Thyroid gland (tissue), 4 donors: ENCODE measurements around the gene EEFSEC. TPM values are rescaled to one million over a fixed set of nuclear protein-coding genes. Genes with fewer than 3 reads are reported as not detected.

Source experiments
- DNase-seq, 2 donors: peaks; one replicate each; pipeline ENCODE4 v3.0.0-alpha.2; 2019
- H3K27ac ChIP-seq, 3 donors: fragments of 200-600 bp; sonication (generic); 1 replicate in 2 of 3; 2 replicates in 1 of 3; pipeline ENCODE4 v1.5.1; 2016 to 2019; ENCODE audit warnings: mild to moderate bottlenecking in 1 of 3, moderate library complexity in 1 of 3
- H3K27me3 ChIP-seq: fragments of 200-600 bp; sonication (generic); one replicate; pipeline ENCODE4 v1.5.1; 2019
- H3K36me3 ChIP-seq, 2 donors: fragments of 200-600 bp; sonication (generic); one replicate each; pipeline ENCODE4 v1.5.1; 2016 to 2019
- H3K4me1 ChIP-seq, 2 donors: fragments of 200-600 bp; sonication (generic); one replicate each; pipeline ENCODE4 v1.5.1; 2017 to 2019
- H3K4me3 ChIP-seq, 3 donors: fragments of 200-600 bp; sonication (generic); replicated peaks in 1 of 3; 1 replicate in 2 of 3; 2 replicates in 1 of 3; pipeline ENCODE4 v1.5.1; 2016; ENCODE audit warnings: mild to moderate bottlenecking in 1 of 3
- H3K9me3 ChIP-seq: fragments of 200-600 bp; sonication (generic); one replicate; pipeline ENCODE4 v1.5.1; 2017
- POLR2A ChIP-seq, 2 donors: fragments of 450-650 bp; IDR thresholded peaks; one replicate each; pipeline ENCODE4 v1.6.1; 2017; ENCODE audit warnings: antibody characterized with exemption in 2 of 2, mild to moderate bottlenecking in 2 of 2, moderate library complexity in 1 of 2
- WGBS, 2 donors: methylation state at CpG; one replicate each; pipeline ENCODE4 v1.1.5; 2017; 5-methylcytosine and 5-hydroxymethylcytosine counted together
- intact Hi-C: fragments of 100-400 bp; cut with DNase I; formaldehyde crosslinking; loops from one replicate; pipeline ENCODE4 v1.15.1; 2023
- total RNA-seq, 4 donors: library from RNA; depleted of rRNA; stranded (reverse); fragments of >200 nt; gene quantifications; one replicate each; pipeline ENCODE4 v1.2.3, GENCODE V29; 2016
- TF ChIP-seq, protein P1 (sequence below), 6 experiments: fragments of 200-600 bp in 3 of 6; fragments of 450-650 bp in 3 of 6; sonication (generic) in 3 of 6; IDR thresholded peaks; one replicate each; pipeline ENCODE4 v1.5.1; 2016 to 2019; ENCODE audit warnings: antibody characterized with exemption in 6 of 6, mild to moderate bottlenecking in 2 of 6, inconsistent platforms in 1 of 6, moderate library complexity in 1 of 6

EEFSEC gene
- total RNA-seq, 4 donors from 2014 or later, result 13.3 to 26.6 (median 21.7) TPM

DNA sequence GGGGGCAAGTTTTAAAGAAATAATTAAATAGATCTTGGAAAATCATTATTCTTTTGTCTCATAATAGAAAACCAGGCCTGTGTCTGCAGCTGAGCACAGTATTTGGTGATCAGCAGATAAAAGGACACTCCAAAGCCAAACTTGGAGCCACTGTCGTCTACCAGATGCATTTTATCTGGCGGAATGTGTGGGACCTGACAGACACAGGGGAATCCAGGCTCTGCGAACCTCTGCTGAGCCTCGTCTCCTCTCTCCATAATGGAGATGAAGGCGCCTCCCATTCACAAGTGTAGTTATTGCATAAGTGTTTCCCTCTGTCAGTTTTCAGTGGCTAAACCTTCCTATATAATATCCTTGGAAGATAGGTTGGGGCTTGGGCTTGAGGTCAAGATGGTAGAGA, 42.1 kb downstream of the EEFSEC start:
- Histone ChIP-seq H3K4me1 (no peaks in the 10 kb centered on the region), H3K9me3 (no peaks in the 10 kb centered on the region), H3K27ac (no peak overlapping the region), H3K36me3 (no peaks in the 10 kb centered on the region), H3K4me3 (no peak overlapping the region), H3K27me3 (no peaks in the 10 kb centered on the region)
- no peak for TF ChIP-seq POLR2A (IDR thresholded peaks at IDR 0.05)
- TF ChIP-seq, protein P1, sequence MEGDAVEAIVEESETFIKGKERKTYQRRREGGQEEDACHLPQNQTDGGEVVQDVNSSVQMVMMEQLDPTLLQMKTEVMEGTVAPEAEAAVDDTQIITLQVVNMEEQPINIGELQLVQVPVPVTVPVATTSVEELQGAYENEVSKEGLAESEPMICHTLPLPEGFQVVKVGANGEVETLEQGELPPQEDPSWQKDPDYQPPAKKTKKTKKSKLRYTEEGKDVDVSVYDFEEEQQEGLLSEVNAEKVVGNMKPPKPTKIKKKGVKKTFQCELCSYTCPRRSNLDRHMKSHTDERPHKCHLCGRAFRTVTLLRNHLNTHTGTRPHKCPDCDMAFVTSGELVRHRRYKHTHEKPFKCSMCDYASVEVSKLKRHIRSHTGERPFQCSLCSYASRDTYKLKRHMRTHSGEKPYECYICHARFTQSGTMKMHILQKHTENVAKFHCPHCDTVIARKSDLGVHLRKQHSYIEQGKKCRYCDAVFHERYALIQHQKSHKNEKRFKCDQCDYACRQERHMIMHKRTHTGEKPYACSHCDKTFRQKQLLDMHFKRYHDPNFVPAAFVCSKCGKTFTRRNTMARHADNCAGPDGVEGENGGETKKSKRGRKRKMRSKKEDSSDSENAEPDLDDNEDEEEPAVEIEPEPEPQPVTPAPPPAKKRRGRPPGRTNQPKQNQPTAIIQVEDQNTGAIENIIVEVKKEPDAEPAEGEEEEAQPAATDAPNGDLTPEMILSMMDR (IDR thresholded peaks at IDR 0.05), result no peak
- no peak for DNase-seq
- WGBS, 2 donors, result 89 to 96% methylated on average over 5 of the region's 5 CpGs
- intact Hi-C loops, result no loop called here

DNA sequence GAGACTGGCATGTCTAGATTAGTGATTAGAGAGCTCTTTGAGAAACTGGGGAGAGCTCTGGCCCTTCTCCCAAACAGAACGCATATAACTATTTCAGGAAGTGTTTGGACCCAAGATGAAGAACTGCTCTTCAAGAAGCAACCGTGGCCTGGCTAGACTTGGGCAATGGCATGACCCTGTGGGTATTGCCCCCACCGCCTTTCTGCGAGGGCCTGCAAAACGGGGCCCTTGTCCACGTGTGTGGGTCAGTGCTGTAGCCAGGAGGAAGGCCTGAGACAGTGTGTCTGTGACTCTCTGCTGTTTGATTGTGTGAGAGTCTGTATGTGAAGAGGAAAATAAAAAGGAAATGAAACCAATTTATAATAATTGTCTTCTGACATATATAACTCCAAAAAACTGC, 42.5 kb downstream of the EEFSEC start:
- intact Hi-C loops, result no loop called here
- DNase-seq, result no peak
- H3K27ac ChIP-seq, result no peak overlapping the region

DNA sequence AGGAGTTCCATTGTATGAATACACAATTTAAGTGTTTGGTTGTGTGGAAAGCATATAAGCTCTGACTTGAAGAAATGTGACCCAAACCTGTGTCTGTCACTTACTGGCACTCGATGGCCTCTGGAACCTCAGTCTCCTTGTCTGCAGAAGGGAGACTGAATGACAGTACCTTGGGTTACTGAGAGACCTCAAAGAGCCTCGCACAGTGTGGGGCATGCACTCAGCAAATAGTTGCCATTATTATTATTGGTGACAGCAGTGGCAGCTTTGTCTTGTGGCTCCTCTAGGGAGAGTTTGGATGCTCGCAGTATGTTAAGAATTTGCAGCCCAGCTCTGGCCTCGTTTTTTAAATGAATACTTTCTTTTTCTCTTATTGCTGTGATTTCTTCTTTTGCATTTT, 43.4 kb downstream of the EEFSEC start:
- Histone ChIP-seq H3K9me3 (no peaks in the 10 kb centered on the region), H3K36me3 (no peaks in the 10 kb centered on the region), H3K27me3 (no peaks in the 10 kb centered on the region), H3K27ac (no peak overlapping the region), H3K4me1 (no peaks in the 10 kb centered on the region), H3K4me3 (no peak overlapping the region)
- intact Hi-C loops, result no loop called here
- TF ChIP-seq, protein P1 (IDR thresholded peaks at IDR 0.05), result no peak
- TF ChIP-seq POLR2A (IDR thresholded peaks at IDR 0.05), result no peak
- 72 to 80% methylated on average over 4 of the region's 4 CpGs for WGBS, 2 donors
- no peak for DNase-seq

More for the DNA sequence above, 42.5 kb downstream of the EEFSEC start:
- TF ChIP-seq POLR2A (IDR thresholded peaks at IDR 0.05), result no peak
- TF ChIP-seq, protein P1 (IDR thresholded peaks at IDR 0.05), result no peak
- Histone ChIP-seq H3K27me3 (no peaks in the 10 kb centered on the region), H3K4me1 (no peaks in the 10 kb centered on the region), H3K9me3 (no peaks in the 10 kb centered on the region), H3K4me3 (no peak overlapping the region), H3K36me3 (no peaks in the 10 kb centered on the region)
- 80 to 86% methylated on average over 6 of the region's 6 CpGs for WGBS, 2 donors

DNA sequence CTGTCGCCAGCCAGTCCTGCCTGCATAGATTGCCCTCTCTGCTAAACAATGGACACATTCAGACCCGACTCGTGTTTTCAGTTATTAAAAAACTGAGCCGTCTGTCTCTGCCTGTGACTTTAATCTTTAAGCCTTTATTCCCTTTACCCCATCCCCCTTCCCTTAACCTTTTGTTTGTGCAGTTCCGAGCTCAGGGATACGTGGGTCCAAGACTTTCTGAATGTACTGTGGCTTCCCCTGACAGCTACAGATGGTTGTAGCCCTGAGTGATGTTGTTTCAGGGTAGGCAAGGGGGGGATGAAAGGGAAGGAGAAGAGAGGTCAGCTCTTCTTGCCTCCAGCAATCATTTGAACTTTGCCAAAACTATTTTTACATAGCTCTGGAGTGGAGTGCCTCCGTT, 44.6 kb downstream of the EEFSEC start:
- Histone ChIP-seq H3K9me3 (no peaks in the 10 kb centered on the region), H3K27me3 (no peaks in the 10 kb centered on the region), H3K4me3 (no peak overlapping the region), H3K36me3 (no peaks in the 10 kb centered on the region), H3K4me1 (no peaks in the 10 kb centered on the region), H3K27ac (no peak overlapping the region)
- intact Hi-C loops, result no loop called here
- no peak for DNase-seq
- WGBS, 2 donors, result 91 to 93% methylated on average over 7 of the region's 7 CpGs
- TF ChIP-seq, protein P1 (IDR thresholded peaks at IDR 0.05), result no peak
- TF ChIP-seq POLR2A (IDR thresholded peaks at IDR 0.05), result no peak

DNA sequence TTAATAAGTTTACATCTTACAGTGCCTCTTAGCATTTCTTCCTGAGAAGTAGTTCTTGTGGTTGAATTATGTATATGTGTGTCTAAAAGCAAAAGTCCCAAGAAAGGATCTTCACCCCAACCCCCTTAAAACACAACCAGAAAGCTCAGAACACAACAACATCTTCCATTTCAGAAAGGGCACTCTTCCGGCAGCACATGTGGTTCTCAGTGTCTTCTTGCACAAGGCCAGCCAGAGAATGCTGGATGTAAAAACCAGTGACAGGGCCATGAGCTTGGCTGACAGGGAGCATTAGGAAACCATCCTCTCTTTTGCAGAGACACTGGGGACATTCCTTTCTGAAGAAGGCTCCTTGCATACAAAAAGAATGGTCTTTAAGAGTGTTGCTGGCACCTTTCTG, 45.0 kb downstream of the EEFSEC start:
- Histone ChIP-seq H3K27ac (no peak overlapping the region), H3K4me1 (no peaks in the 10 kb centered on the region), H3K9me3 (no peaks in the 10 kb centered on the region), H3K27me3 (no peaks in the 10 kb centered on the region), H3K4me3 (no peak overlapping the region), H3K36me3 (no peaks in the 10 kb centered on the region)
- TF ChIP-seq, protein P1 (IDR thresholded peaks at IDR 0.05), result no peak
- DNase-seq, result no peak
- 86 to 100% methylated on average over 1 of the region's 1 CpG for WGBS, 2 donors
- intact Hi-C loops, result no loop called here
